HepG2 (cell line): ENCODE results near the gene FAM117A. TPM values are rescaled to one million over a fixed set of nuclear protein-coding genes. Genes with fewer than 3 reads are reported as not detected.

Source experiments
- ATAC-seq: fragments of 200-7000 bp; cut with Tn5 transposase; 3 replicates; pipeline ENCODE4 v1.9.1; 2020; ENCODE audit warnings: mild to moderate bottlenecking, moderate library complexity
- BruUV-seq: library from RNA; stranded (reverse); fragments of 400-500 nt; replicated peaks from 2 replicates; lab custom pipeline; 2021; lab: Mats Ljungman, UMichigan
- CTCF ChIA-PET: fragments of 300-600 bp; formaldehyde crosslinking; extraction: SDS; loops from one replicate; lab custom pipeline; 2021; ENCODE audit warnings: low total read pairs, inconsistent platforms, low intra/inter-chr PET ratio; lab: Yijun Ruan, JAX
- POLR2A ChIA-PET: fragments of 350-600 bp; sonication (Branson Sonifier 250); formaldehyde crosslinking; loops from one replicate; lab custom pipeline; 2020; ENCODE audit warnings: antibody characterized with exemption, inconsistent platforms; lab: Yijun Ruan, JAX
- DNase-seq: peaks from one replicate; pipeline ENCODE4 v3.0.0-alpha.2; 2015; ENCODE audit warnings: low spot score
- FAIRE-seq: peaks from 3 replicates; lab custom pipeline; 2011; peaks lifted over from hg19 to GRCh38; lab: Jason Lieb, UNC
- H2AFZ ChIP-seq: one replicate; pipeline ENCODE4 v1.6.1; 2011; ENCODE audit warnings: low read length, inconsistent platforms
- H3K27ac ChIP-seq: fragments of 300-600 bp; 3 replicates; pipeline ENCODE4 v1.8.0; 2011; ENCODE audit warnings: mixed run types, mild to moderate bottlenecking, mixed read lengths, low read length, inconsistent platforms; ENCODE audit not compliant: insufficient read depth; ENCODE audit errors: extremely low read length
- H3K27me3 ChIP-seq, 2 experiments: fragments of 200-600 bp in 1 of 2; 2 replicates in 1 of 2; 3 replicates in 1 of 2; pipeline versions ENCODE4 v1.6.0 to v1.8.0; 2011; ENCODE audit warnings: low read length in 2 of 2, mild to moderate bottlenecking in 2 of 2, moderate library complexity in 2 of 2, inconsistent platforms in 1 of 2; ENCODE audit not compliant: insufficient read depth in 2 of 2, control insufficient read depth in 1 of 2
- H3K36me3 ChIP-seq, 2 experiments: fragments of 200-600 bp in 1 of 2; replicated peaks in 1 of 2; 2 replicates in 1 of 2; 3 replicates in 1 of 2; pipeline versions ENCODE4 v1.5.1 to v1.8.0; 2011; ENCODE audit warnings: low read length in 2 of 2, inconsistent platforms in 1 of 2; ENCODE audit not compliant: insufficient read depth in 2 of 2, control insufficient read depth in 1 of 2
- H3K4me1 ChIP-seq: 2 replicates; pipeline ENCODE4 v1.5.1; 2012; ENCODE audit warnings: low read length, inconsistent platforms; ENCODE audit not compliant: insufficient read depth
- H3K4me2 ChIP-seq: 2 replicates; pipeline ENCODE4 v1.6.0; 2011; ENCODE audit warnings: low read depth, low read length, inconsistent platforms
- H3K4me3 ChIP-seq, 3 experiments: fragments of 200-600 bp in 1 of 3; sonication (generic), shearing (Covaris generic) in 1 of 3; replicated peaks in 1 of 3; 2 replicates each; pipeline ENCODE4 v1.5.1; 2011 to 2016; ENCODE audit warnings: low read length in 3 of 3, inconsistent platforms in 2 of 3, low read depth in 2 of 3, mild to moderate bottlenecking in 2 of 3, control low read depth in 1 of 3, mixed read lengths in 1 of 3; ENCODE audit not compliant: insufficient read depth in 1 of 3
- H3K79me2 ChIP-seq: one replicate; pipeline ENCODE4 v1.6.1; 2011; ENCODE audit warnings: low read length, inconsistent platforms; ENCODE audit not compliant: insufficient read depth
- H3K9ac ChIP-seq: 2 replicates; pipeline ENCODE4 v1.6.0; 2011; ENCODE audit warnings: mild to moderate bottlenecking, low read depth, low read length, inconsistent platforms; ENCODE audit not compliant: insufficient read depth
- H3K9me3 ChIP-seq: 2 replicates; pipeline ENCODE4 v1.5.1; 2012; ENCODE audit warnings: mild to moderate bottlenecking, low read length
- H4K20me1 ChIP-seq: 2 replicates; pipeline ENCODE4 v1.6.0; 2011; ENCODE audit warnings: inconsistent platforms, mild to moderate bottlenecking, low read length, moderate library complexity; ENCODE audit not compliant: insufficient read depth
- CEBPB ChIP-seq: IDR thresholded peaks from 2 replicates; pipeline ENCODE4 v1.6.1; 2011; ENCODE audit warnings: low read depth, low read length, improper control_type of control experiment, borderline replicate concordance
- SIX1 ChIP-seq: sonication (generic); formaldehyde crosslinking; IDR thresholded peaks from 2 replicates; pipeline ENCODE4 v1.4.0; 2020; ENCODE audit warnings: missing genetic modification reagents, borderline replicate concordance
- ZNF350 ChIP-seq: sonication (generic); formaldehyde crosslinking; IDR thresholded peaks from 2 replicates; pipeline ENCODE4 v1.4.0; 2020; ENCODE audit warnings: mild to moderate bottlenecking, low read depth, missing genetic modification reagents, borderline replicate concordance
- ZNF367 ChIP-seq: sonication (generic); formaldehyde crosslinking; IDR thresholded peaks from 2 replicates; pipeline ENCODE4 v1.4.0; 2020; ENCODE audit warnings: missing genetic modification reagents, borderline replicate concordance
- ZNF432 ChIP-seq: sonication (generic); formaldehyde crosslinking; IDR thresholded peaks from 2 replicates; pipeline ENCODE4 v1.5.0; 2020; ENCODE audit warnings: missing genetic modification reagents, mild to moderate bottlenecking, borderline replicate concordance
- ZSCAN21 ChIP-seq: sonication (generic); formaldehyde crosslinking; IDR thresholded peaks from 2 replicates; pipeline ENCODE4 v1.8.0; 2022; ENCODE audit warnings: mild to moderate bottlenecking, missing genetic modification reagents, moderate library complexity, borderline replicate concordance
- WGBS: methylation state at CpG from one replicate; pipeline ENCODE4 v1.1.6; 2017; ENCODE audit warnings: low lambda C conversion rate; 5-methylcytosine and 5-hydroxymethylcytosine counted together
- in situ Hi-C: cut with HindIII; loops from 2 replicates; pipeline ENCODE4 v1.10.0; 2017; ENCODE audit warnings: low pct_unique_long_range_greater_than_20kb; ENCODE audit not compliant: extremely low pct_ligation_motif_present
- intact Hi-C: fragments of 100-400 bp; cut with micrococcal nuclease; formaldehyde crosslinking; loops from one replicate; pipeline ENCODE4 v1.10.0; 2022; ENCODE audit not compliant: unreplicated experiment
- polyA plus RNA-seq, 8 experiments: library from polyadenylated mRNA; depleted of rRNA in 3 of 8; stranded (reverse) in 7 of 8; unstranded in 1 of 8; fragments of >200 nt; fragmentation: Illumina TruSeq in 4 of 8; extraction: Trizol in 4 of 8; gene quantifications; 2 replicates each; pipeline versions ENCODE4 v1.2.1 to v1.2.3, GENCODE V29; 2011 to 2016; ENCODE audit warnings: low read depth in 4 of 8, missing spikeins in 1 of 8, mixed read lengths in 1 of 8; ENCODE audit not compliant: insufficient read depth in 1 of 8
- total RNA-seq, 5 experiments: library from RNA; depleted of rRNA; stranded (reverse); fragments of >200 nt; fragmentation: Illumina TruSeq; extraction: Trizol; gene quantifications; 2 replicates each; pipeline ENCODE4 v1.2.3, GENCODE V29; 2016; ENCODE audit warnings: low read depth in 1 of 5
- TF ChIP-seq, protein P1 (sequence below): sonication (generic); formaldehyde crosslinking; IDR thresholded peaks from 2 replicates; pipeline ENCODE4 v1.4.0; 2020; ENCODE audit warnings: missing genetic modification reagents, low read depth, mild to moderate bottlenecking, borderline replicate concordance

Gene FAM117A
- total and polyA plus RNA-seq, 2 of the 13 experiments (the other 11 are each of a cell fraction or from before 2014, with no cell fraction given): 12.1 to 19.8 TPM

DNA sequence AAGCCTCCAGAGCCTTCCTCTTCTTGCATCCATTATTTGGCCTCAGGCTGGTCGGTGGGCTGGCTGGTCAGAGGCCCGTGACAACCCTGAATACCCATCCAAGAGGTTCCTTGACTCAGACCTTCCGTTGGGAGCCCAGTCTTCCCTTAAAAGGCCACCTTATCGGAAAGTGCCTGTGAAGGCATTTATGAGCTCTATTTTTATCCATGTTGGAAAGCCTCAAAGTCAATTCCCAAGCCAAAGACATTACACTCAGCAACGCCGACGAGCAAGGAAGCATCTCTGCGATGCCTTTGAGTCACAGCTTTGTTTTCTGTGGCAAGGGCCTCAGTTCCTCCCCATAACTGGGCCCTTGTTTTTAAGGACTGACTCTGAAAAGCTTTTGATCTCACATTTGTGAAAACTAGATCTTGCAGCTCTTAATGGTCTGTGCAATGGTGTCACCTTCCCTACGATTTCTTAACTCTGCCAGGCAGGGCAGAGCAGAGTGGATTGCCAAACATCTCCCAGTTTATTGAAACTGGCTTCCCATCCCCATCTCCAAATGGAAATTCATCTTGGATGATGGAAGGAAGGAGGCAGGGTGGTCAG, 72.8 kb downstream of the FAM117A start:
- no TSS peak for BruUV-seq
- ChIA-PET CTCF (interaction anchor here (6.6 kb wide), 1 partner anchor 121 kb away, joined by 210 read pairs; no protein-coding TSS in a partner anchor), POLR2A (interaction anchor here (1.0 to 1.4 kb wide), 2 partner anchors 17 to 277 kb away, joined by 3 to 4 read pairs; partner anchors contain the start of gene PHB1)
- intact Hi-C loops: no loop called here
- in situ Hi-C loops: no loop called here
- TF ChIP-seq CEBPB: peak; percentile 42; the same call in 1 of the 2 replicates
- no peak for TF ChIP-seq SIX1
- TF ChIP-seq ZNF432 (CRISPR knock-in tag): no peak
- Histone ChIP-seq H3K9me3 (no peaks in the 10 kb centered on the region), H3K4me1 (peaks cover 58% of the 10 kb centered on the region), H3K4me2 (peak overlapping the region; percentile 64; the same call in 1 of the 2 replicates), H2AFZ (no peak overlapping the region), H3K4me3 (no peak overlapping the region), H3K79me2 (no peaks in the 10 kb centered on the region), H3K27me3 (peaks cover 0 to 17% of the 10 kb centered on the region in 2 experiments; a peak in 2 of 5 replicates), H4K20me1 (no peaks in the 10 kb centered on the region), H3K36me3 (no peaks in the 10 kb centered on the region), H3K9ac (no peak overlapping the region), H3K27ac (no peak overlapping the region)
- WGBS: 42% methylated on average over 9 of the region's 9 CpGs
- FAIRE-seq: no peak
- ATAC-seq: no peak
- DNase-seq: no peak

DNA sequence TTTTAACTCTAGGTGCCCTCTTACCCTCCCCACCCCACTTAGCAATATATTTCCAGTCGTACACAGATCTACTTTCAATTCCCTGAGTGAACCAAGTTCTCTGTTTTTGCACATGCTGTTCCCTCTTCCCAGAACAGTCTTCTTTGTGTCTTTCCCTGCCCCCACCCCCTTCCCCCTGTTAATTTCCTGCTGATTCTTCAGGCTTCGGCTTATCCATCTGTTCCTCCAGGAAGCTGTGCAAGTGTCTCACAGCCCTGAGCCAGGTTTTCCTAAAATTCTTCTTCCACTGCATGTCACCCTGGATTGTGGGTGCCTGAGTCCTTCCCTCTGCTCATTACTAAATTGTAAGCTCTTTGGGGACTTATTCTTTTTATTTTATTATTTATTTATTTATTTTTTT, 73.7 kb downstream of the FAM117A start:
- in situ Hi-C loops: no loop called here

More for the DNA sequence above, 73.7 kb downstream of the FAM117A start:
- Histone ChIP-seq H3K79me2 (no peaks in the 10 kb centered on the region), H3K9me3 (no peaks in the 10 kb centered on the region), H3K9ac (no peak overlapping the region), H2AFZ (no peak overlapping the region), H3K4me2 (no peak overlapping the region), H3K27ac (no peak overlapping the region), H3K4me1 (peaks cover 56% of the 10 kb centered on the region), H4K20me1 (no peaks in the 10 kb centered on the region), H3K27me3 (peaks cover 0 to 17% of the 10 kb centered on the region in 2 experiments; a peak in 2 of 5 replicates), H3K36me3 (no peaks in the 10 kb centered on the region), H3K4me3 (no peak overlapping the region)
- intact Hi-C loops: no loop called here
- DNase-seq (no peak), ATAC-seq (no peak), FAIRE-seq (no peak)
- POLR2A ChIA-PET: no interaction called here
- CTCF ChIA-PET: no interaction called here
- 53% methylated on average over 2 of the region's 2 CpGs for WGBS
- TF ChIP-seq, protein P1, sequence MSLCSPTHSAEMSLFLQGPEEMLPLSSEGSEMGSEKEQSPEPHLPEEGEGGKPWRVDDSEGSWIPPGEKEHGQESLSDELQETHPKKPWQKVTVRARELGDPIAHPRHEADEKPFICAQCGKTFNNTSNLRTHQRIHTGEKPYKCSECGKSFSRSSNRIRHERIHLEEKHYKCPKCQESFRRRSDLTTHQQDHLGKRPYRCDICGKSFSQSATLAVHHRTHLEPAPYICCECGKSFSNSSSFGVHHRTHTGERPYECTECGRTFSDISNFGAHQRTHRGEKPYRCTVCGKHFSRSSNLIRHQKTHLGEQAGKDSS (CRISPR knock-in tag): no peak
- TF ChIP-seq ZNF367 (CRISPR knock-in tag) (no peak), ZNF350 (no peak), ZSCAN21 (CRISPR knock-in tag) (no peak)
- no TSS peak for BruUV-seq
